NCI-H2227 (cell line): ENCODE data around the gene AFF2.

Source experiments
- DNase-seq: peaks from one replicate; lab custom pipeline; 2025; ENCODE audit not compliant: unreplicated experiment; lab: John Stamatoyannopoulos, UW

The AFF2 gene

GRCh38 chrX:148580016-148580415 lies 79.6 kb downstream of the AFF2 start:
- no peak for DNase-seq

- DNase-seq, result no peak
Observed at GRCh38 chrX:148582353-148582752, 81.9 kb downstream of the AFF2 start.

DNA sequence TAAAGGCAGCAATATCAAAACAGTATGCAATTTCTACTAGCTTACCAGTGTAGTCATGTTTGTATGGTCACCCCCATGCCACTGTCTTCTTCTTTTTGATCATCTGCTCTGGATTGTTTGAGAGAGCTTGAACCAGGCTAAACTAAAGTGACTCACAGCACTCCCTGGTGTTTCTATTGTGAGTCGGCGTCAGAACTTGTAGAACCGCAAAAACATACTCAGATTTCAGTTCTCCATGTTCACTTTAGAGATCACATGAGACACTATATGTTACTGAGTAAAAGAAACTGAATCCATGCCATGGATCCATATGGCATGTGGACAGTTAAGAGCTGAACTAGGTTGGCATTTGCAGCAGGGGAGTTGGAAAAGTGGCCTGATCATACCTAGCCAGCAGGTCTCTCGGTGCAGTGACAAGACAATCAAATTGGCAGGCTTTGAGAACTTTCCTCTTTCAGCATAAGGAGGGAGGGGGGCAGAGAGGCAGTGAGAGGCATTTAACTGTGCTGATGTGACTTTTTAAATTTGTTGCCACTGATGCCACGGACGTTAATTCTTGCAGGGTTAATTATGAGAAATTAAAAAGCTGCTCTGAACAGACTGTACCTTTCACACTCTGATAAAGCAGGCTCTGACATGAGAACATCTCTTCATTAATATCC lies 88.4 kb downstream of the AFF2 start:
- DNase-seq, result no peak

DNA sequence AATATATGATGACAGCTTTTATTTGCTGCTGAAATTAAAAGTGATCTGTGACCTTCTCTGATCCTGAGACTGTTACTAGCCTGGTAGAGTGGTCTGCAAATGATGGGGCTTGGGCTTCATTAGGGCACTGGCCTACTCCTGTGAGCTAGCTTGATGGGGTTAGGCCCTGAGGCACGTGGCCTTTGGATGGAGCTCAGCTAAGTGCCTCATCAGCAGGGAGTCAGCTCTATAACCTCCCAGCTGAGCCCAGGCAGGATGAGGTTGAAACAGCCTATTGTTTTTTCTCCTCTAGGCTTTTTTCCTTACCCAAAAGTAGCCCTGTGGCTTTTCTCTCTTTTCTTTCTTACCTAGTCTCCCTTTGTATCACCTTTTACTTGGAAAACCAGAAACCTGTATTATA lies 92.2 kb downstream of the AFF2 start:
- DNase-seq, result no peak

- DNase-seq, result no peak
Observed at GRCh38 chrX:148593146-148593545, 92.7 kb downstream of the AFF2 start.

DNA sequence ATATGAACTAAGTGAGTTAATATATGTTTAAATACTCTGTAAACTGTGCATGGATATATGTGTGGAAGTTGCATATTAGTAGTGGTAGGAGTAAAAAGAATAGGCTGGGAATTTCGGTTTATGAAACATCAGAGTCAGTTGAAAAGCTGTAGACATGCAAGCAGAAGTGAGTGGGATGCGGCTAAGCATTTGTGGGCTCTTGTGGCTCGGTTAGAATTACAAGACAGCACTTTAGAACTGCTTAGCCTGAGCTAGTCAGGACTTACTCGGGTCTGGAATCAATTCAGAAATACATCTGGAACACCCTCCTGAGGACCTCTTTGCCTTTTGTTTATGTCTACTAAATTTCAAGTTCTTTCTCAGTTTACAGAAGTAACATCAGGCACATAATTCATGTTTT lies 93.6 kb downstream of the AFF2 start:
- no peak for DNase-seq

DNA sequence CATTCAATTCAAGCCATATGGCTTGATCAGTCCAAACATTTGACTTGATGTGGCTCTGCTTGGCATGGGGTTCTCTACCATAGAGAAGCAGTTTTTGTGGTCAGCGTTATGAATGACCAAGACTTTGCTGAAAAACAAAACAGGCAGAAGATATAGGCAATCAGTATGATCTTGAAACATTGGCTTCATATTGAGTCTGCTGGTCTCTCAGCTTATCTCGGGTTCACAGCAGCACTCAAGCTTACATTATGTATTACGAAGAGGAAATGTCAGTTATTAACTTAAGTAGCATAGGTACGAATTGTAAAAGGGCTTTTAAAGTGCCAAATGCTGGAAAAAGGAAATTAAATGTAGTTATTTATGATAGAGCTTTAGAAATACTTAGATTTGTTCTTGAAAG lies 99.0 kb downstream of the AFF2 start:
- DNase-seq, result no peak

- DNase-seq, result no peak
Observed at GRCh38 chrX:148600131-148600530, 99.7 kb downstream of the AFF2 start.

DNA sequence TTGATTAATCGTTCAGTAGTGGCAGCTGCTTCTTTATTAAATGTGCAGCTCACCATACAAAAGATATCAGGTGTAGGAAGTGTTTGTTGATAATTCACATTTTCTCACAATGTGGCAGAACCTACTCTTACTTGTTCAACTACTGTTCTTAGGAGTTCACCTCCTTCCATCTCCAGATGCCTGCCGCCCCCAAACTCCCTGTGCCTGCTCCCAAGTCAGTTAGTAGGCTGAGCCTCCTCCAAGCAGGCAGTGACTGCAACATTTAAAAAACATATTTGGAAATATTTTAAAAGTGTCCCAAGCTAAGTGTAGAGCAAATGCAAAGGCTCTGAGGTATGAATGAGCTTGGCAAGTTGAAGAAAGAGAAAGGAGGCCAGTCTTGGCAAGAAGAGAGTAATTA lies 100.2 kb downstream of the AFF2 start:
- DNase-seq, result no peak

DNA sequence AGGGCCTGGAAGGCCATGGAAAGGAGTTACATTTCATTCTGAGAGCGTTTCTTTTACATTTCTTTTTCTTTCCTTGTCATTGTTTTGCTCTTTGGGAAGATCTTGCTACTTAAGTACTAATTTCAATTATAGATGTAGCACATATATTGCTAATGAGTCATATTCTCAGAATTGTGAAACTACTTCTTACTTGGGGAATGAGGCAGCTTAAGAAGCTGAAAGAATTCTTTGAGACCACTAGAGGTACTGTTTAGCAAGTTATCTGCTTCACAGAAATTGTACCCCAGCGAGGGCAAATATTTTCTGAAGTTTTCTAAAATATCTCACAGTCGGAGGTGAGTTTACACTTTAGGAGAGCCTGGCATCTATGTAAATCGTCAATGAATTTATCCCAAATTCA lies 100.6 kb downstream of the AFF2 start:
- DNase-seq, result no peak

GRCh38 chrX:148609515-148610327 lies 109.3 kb downstream of the AFF2 start:
- no peak for DNase-seq

- DNase-seq, result no peak
Observed at GRCh38 chrX:148610328-148610698, 109.9 kb downstream of the AFF2 start.

DNA sequence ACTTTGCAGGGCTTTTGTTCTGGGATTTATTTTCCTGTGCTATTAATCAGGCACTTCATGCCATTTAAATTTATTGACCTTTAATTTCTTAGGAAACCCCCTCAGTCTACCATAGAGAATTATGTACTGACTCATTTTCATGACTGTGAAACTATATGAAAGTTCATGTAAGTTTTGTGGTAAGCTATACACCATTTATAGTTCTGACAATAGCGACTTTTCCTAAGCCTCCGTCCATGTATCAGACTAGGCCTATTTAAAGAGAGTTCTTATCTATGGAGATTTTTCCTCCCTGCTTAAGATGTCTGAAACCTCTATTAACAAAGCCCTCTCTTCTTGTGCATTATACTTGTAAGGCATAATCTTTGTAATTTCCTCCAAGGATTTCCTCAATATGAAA lies 111.6 kb downstream of the AFF2 start:
- no peak for DNase-seq

DNA sequence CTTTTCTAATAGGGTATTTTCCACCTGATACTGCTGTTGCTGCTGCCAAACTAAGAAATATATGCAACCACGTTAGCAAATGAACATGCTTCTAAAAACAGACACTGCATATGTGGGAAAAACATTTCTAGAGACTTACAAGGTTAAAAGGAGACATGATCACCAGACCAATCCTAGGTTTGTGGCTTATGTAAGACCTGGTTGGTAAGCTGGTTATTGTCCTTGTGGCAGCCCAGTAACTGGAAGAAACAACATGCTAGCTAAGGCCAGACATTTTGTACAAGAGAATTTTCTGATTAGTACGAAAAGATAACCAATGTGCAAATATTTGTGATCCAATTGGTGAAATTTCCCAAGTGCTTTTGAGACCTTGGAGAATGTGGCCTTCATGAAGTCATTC lies 112.0 kb downstream of the AFF2 start:
- no peak for DNase-seq

- no peak for DNase-seq
Observed at GRCh38 chrX:148613636-148614035, 113.2 kb downstream of the AFF2 start.

DNA sequence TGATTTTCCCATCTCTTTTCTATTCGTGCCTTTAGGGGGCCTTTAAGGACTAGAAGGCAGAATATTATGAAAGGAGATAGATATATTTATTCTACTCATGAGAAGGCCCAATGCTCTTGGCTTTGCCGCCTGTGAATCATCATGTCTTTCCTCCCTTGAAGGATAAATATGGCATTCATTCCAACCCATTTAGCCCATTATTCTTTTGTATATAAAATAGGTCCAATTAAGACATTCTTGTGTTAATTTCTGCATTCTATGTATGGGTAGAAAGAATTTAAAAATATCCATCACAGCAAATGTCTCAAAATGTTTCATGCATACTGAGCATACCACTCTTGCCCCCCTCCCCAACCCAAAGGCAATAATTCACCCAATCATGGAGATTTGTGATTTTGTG lies 115.1 kb downstream of the AFF2 start:
- DNase-seq, result no peak

DNA sequence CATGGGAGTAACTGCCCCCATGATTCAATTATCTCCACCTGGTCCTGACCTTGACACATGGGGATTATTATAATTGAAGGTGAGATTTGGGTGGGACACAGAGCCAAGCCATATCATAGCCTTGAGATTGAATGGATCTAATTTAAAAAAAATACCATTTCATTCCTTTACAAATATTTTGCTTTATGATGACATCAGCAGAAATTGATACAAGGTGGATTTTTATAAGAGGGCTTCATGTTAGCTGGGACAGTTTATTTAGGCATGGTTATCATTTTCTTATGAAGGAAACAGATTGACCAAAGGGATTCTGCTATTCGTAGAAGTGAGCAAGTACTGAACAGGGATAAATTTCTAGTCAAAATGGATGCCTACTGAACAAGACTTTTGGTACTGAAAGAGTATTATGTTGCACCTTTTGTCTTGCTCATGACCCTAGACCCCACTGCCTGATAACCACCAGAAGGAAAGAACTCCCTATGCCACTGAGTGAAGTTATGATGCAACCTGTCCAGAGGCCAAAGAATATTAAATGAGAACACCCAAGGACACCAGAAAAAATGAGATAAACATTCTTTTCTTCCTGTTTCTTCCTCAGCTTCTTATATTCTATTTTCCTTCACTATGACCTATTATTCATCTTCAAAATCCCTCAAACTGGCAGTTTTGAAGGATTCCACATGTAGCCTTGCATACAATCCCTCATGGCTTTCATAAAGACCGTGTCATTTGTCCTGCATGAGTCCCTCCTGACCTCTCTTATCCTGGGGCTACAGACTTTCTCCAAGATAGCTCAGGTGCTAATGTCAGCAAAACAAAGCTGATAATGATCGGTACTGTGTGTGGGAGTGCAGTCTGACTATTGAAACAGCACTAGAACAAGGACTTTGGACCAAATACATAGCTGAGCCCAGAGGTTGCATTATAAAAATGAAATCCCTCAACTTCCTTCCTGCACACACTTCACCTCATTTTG lies 118.3 kb downstream of the AFF2 start:
- DNase-seq, result no peak

- no peak for DNase-seq
Observed at GRCh38 chrX:148620023-148620422, 119.6 kb downstream of the AFF2 start.

DNA sequence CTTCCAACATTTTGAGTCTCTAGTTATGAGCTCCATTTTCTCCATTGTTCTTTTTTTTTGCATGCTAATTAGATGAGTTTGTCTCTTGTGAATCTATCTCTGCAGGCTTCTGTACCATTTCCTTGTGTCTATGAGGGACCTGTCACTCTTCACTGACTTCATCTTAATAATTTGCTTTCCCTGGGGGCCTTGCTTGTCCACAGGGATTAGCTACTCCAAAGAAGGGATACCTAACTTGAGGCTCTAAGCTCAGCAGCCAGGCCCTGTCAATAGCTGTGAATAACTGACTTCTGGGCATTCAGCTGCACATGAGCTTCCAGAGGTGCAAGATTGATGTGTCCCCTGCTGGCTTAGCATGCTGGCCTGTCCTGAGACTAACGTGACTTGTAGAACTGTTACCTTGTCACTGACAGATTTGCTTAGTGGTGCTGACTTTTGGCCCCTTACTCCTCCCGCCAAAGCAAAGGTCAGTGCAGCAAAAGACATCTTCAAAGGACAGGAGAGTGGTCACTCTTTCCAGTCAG lies 124.6 kb downstream of the AFF2 start:
- DNase-seq, result no peak

DNA sequence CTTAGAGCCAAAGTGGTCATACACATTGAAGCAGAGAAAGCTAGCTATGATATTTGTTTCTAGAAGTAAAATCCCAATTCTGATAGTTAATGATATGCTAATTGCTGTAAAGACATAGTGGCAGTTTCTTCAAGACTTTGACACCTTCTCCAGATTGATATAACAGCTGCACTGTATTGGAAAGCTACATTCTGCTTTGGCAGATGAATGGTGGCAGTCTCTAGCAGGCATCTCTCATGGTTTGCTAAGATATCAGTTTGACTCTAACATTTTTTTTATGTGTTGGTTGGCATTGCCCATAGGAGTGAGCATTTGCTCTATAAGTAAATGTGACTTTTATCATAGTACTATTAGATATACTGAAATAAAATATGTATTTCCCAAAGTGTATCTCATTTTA lies 128.2 kb downstream of the AFF2 start:
- DNase-seq, result no peak

DNA sequence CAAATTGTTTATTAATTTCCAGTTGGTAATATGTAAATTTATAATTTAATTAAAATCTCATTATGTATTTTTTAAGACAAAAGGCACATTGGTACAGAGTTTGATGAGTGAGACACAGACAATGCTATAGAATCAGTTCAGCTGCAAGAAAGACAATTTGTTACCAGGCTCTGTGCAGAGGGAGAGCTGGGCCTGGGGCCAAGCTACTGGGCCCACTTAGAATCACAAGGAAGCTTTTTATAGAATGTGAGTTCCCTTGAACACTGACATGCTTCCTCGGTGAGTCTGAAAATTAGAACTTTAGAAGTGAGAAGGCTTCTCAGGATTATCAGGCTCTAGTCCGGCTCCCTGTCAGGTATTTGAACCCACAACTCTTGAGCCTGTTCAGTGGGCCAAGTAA lies 129.0 kb downstream of the AFF2 start:
- DNase-seq, result no peak
